ENCODE results near the gene METTL9. TPM values are rescaled to one million over a fixed set of nuclear protein-coding genes. Genes with fewer than 3 reads are reported as not detected.

The METTL9 gene
- total and polyA plus RNA-seq, 9 of the 15 experiments (the other 6 are each of a cell fraction or from before 2014, with no cell fraction given), result 12.2 to 107 (median 79.1) TPM

GRCh38 chr16:21611556-21612384 is 12.4 kb downstream of the METTL9 start (continued):
- TF ChIP-seq ZNF280A (IDR thresholded peaks at IDR 0.05; ENCODE audit: low read depth, partially characterized antibody) (no peak), RBM22 (IDR thresholded peaks at IDR 0.05; ENCODE audit: low read depth, low read length, poor library complexity, severe bottlenecking) (no peak), GTF2E2 (tag; IDR thresholded peaks at IDR 0.05) (no peak), MEF2A (IDR thresholded peaks at IDR 0.05; ENCODE audit: control insufficient read depth, low read depth, low read length) (no peak), NR3C1 (CRISPR knock-in tag; IDR thresholded peaks at IDR 0.05) (no peak), ELK3 (CRISPR knock-in tag; IDR thresholded peaks at IDR 0.05) (no peak), CGGBP1 (CRISPR knock-in tag; IDR thresholded peaks at IDR 0.05) (no peak), U2AF2 (optimal IDR thresholded peaks at IDR 0.05; ENCODE audit: low read depth, low read length) (no peak), ZNF217 (CRISPR knock-in tag; IDR thresholded peaks at IDR 0.05) (no peak), NR4A1 (CRISPR knock-in tag; IDR thresholded peaks at IDR 0.05) (no peak), NR4A1 (tag; IDR thresholded peaks at IDR 0.05) (0 out of 2 replicates have a peak, but pooled peaks have one; percentile 70), FOXK2 (conservative IDR thresholded peaks at IDR 0.05 in 1 of 2, IDR thresholded peaks at IDR 0.05 in 1 of 2; ENCODE audit: low read depth in 2 of 2) (peak; percentile 79 to 80), MBD1 (CRISPR knock-in tag; IDR thresholded peaks at IDR 0.05) (no peak)

Measured in K562 (cell line).